NOMO-1 treated with DMSO at 0.1 percent for 48 hours (cell line): ENCODE results near the gene WNT9B.
"Not testable (repeated sequence)": the region's sequence is repeated elsewhere in the genome, so short reads cannot be mapped to it uniquely, and the experiment has no call there.

Experiments
- DNase-seq: peaks from one replicate; lab custom pipeline; 2025; ENCODE audit not compliant: unreplicated experiment; lab: John Stamatoyannopoulos, UW

The WNT9B gene

DNA sequence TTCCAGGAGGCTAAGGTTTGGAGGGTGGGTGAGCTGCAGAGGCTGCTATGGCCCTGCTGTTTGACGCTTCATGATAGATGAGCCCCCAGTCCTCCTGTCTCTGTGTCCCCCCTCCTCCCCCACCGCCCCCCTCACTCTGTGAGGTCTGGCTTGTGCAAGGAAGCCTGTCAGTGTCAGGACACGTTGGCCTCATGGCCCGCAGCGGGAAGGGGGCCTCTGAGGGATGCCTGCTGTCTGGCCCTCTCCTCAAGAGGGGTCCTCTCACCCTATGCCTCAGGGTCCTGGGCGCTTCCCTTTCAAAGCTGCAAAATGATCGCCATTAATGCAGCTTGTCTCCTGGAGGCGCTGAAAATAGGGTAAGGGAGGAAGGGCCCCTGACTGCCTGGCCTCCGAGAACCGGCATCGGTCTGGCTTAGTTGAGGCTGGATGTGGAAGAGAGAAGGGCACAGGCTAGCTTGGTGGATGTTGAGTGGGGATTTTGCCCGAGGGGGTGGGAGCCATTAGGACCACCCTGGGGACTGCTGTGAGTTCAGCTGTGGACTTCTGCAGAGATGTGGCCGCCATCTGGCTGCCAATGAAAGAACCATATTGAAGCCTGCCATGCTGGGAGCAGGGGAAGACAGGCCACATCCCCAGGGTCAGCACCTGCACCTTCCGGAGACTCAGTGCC, 56.8 kb downstream of the WNT9B start:
- no peak for DNase-seq

DNA sequence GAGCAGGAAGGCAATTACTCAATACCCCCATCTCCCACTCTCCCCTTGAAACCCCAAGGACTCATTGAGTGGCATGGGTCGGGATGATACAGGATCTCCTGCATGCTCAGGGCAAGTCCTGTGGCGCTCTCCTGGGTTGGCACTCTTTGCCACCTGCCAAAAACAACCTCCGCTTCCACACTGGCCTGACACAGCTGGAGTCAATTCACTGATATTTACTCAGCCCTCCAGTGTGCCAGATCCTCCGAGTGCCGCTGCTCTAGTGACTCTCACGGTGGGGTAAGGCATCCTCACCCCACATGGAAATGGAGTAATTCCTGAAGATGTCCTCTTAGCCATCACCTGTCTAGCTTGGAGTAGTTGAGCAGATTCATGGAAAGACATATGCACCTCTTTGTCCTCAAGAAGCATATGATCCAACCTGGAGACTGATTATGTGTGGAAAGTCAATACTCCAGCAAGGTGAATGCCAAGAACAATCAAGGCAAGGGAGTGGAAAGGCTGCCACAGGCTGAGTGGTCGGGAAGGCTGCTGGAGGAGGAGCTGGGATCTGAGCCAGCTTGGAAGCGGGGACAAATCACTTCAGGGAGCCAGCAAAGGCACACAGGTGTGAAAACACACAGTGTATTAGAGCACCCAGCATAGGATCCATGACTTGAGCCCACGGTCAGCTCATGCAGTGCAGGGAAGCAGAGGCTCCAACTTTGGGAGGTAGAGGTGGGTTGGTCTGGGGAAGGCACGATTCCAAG, 59.0 kb downstream of the WNT9B start:
- no peak for DNase-seq

DNA sequence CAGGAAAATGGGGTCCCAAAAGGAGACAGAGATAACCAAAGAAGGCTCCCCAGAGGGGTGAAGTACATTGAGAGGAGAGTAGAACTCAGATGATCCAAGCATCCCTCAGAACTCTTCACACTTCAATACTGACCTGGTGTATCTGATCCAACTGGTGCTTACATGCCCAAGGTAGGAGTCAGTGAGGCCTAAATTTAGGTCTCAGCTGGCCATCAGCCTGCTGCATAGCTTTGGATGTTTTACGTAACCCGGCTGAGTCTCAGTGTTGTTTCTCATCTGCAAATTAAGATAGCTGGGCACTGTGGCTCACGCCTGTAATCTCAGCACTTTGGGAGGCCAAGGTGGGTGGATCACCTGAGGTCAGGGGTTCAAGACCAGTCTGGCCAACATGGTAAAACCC, 59.9 kb downstream of the WNT9B start:
- no peak for DNase-seq

DNA sequence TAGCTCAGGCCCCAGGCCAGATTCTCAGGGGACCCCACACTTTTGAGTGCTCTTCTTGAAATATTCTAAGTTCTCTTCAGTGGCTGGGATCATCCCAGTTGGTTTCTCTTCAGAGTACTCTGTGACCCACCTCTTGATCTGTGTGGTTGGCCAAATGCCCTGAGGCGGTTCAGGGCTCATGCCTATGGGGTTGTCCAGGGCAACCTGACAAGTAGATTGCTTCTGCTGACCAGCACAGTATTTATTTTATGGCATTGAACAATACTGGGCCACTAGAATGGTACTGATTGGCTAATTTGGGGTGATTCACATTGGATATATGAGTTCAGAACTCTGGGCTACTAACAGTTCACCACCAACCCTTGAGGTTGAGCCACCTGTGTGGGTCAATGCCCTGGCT, 64.2 kb downstream of the WNT9B start:
- DNase-seq = no peak

DNA sequence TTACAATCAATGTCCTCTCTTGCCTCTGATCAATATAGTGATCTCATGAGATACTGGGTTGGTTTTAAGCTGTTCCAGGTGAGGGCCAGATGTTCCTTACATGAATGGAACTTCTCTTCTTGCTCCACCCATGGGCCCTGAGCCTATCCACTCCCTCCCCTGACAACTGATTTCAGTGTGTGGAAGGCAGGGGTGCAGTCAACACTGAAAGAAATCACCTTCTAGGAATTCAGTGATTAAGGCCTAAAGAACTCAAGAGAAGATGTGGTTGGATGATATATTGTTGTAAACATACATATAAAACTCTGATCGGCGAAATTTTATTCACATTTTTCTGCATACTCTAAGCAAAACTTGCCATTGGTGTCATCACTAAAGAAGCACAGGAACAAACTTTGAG, 64.8 kb downstream of the WNT9B start:
- DNase-seq = no peak

DNA sequence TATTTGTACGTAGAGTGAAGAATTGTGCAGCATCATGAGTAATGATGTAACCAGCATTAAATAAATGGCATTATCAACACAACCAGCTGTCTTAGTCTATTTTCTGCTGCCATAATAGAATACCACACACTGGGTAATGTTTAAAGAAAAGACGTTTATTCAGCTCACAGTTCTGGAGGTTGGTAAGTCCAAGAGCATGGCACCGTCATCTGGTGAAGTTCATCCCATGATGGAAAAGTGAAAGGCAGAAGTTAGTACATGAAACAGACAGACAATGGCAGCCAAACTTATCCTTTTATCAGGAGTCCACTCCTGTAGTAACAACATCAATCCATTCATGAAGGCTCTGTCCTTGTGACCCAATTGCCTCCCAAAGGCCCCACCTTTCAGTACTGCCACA, 65.2 kb downstream of the WNT9B start:
- DNase-seq = no peak

DNA sequence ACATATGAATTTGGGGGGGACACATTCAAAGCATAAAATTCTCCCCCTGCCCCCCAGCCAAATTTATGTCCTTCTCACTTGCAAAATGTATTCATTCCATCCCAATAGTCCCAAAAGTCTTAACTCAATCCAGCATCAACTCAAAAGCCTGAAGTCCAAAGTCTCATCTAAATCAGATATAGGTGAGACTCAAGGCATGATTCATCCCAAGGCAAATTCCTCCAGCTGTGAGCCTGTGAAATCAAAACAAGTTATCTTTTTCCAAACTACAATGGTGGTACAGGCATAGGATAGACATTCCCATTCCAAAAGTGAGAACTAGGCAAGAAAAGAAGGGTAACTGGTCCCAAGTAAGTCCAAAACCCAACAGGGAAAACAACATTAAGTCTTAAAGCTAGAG, 65.7 kb downstream of the WNT9B start:
- DNase-seq = no peak

DNA sequence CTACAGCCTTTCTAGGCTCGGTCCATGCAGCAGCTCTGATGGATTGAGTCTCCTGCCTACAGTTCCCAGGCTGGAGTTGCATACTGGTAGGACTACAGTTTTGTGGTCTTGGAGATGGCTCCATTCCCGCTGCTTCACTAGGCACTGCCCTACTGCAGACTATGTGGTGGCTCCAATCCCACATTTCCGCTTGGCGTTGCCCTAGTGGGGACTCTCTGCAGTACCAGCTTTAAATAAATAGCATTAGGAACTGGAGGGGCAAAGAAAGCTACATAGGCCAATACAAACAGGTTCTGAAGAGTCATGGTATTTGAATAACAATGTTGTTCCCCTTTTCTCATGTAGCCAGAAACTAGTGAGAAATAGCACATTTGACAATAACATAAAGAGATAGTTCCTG, 66.1 kb downstream of the WNT9B start:
- DNase-seq = no peak

DNA sequence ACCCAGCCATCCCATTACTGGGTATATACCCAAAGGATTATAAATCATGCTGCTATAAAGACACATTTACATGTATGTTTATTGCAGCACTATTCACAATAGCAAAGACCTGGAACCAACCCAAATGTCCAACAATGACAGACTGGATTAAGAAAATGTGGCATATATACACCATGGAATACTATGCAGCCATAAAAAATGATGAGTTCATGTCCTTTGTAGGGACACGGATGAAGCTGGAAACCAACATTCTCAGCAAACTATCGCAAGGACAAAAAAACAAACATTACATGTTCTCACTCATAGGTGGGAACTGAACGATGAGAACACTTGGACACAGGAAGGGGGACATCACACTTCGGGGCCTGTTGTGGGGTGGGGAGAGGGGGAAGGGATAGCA, 70.6 kb downstream of the WNT9B start:
- not testable (repeated sequence) for DNase-seq

DNA sequence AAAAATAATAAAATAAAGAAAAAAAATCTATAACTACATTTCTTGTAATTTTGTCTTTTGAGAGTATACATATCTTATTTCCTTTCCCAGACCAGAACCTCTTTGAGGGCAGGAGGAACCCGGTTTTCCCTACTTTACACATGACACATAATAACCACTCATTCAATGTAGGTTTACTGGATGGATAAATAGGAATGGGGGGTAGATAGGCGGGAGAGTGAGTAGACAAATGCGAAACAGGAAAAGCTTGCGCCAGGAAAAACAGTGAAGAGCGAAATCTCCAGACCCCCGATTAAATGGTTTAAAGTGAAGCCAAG, 71.1 kb downstream of the WNT9B start:
- DNase-seq = no peak

DNA sequence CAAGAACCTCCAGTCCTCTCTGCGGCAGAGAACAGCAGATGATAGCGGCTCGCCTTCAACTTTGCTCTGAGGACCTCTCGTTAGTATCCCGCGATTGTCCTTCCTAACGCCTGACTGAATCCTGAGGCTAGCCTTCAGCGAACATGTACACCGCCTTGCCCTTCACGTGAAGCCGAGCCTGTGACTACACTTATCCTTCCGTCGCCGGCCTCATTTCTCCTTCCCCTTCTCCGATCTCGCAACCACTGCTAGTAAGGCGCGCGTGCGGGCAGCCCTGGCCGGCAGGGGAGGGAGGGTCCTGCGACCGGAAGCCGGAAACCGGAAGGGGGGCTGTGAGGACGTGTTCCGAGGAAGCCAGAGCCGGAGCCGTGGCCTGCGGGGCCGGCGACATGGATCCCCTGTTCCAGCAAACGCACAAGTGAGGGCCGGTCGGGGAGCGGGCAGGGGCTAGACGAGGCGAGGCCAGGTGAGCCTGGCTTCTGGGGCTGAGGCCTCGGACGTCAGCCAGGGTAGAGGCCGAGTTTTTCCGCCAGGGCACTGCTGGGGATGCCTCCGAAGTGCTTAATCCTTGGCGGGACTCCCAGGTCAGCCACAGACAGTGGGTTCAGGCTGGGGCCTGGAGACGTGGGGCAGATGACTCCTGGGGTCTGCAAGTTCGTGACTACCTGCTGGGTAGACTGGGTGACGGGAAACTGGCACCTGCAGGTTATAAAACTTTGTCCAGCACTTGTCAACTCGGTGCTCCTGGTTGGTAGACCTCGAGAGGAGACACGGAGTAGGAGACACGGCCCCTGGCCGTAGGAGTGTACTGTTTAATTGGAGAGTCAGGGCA, 71.6 kb downstream of the WNT9B start, which contains the start of gene GOSR2:
TSS of gene GOSR2 (plus strand) at position 357 of the 832 bp plus-strand sequence. CDS start at position 390, 33 bp downstream.
- DNase-seq = peak; percentile 90

DNA sequence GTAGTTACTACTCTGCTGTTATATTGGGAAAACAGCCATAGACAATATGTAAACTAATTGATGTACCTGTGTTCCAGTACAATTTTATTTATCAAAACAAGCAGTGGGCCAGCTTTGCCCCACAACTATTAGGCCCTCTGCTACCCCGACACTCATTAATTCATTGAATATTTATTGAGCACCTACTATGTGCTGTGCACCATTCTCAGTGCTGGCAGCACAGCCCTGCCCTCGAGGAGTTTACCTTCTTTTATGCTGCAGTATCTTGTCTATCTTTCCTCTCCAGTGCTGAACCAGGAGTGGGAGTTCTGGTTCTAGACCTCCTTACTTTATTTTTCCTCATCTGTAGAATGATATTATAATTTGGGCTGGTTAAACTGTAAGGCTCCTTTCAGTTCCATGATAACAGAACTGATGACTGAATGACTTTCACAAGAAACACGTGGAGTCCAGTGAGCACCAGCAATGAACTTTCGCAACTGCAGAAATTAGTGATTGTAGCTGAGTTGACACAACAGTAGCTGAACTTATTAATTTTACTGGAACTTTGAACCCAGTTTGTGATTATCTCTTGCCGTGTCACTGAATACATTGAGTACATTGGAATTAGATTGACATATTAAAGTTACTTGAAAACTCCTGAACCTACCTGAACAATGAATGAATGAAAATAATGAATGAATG, 73.9 kb downstream of the WNT9B start:
- DNase-seq = peak; percentile 35

DNA sequence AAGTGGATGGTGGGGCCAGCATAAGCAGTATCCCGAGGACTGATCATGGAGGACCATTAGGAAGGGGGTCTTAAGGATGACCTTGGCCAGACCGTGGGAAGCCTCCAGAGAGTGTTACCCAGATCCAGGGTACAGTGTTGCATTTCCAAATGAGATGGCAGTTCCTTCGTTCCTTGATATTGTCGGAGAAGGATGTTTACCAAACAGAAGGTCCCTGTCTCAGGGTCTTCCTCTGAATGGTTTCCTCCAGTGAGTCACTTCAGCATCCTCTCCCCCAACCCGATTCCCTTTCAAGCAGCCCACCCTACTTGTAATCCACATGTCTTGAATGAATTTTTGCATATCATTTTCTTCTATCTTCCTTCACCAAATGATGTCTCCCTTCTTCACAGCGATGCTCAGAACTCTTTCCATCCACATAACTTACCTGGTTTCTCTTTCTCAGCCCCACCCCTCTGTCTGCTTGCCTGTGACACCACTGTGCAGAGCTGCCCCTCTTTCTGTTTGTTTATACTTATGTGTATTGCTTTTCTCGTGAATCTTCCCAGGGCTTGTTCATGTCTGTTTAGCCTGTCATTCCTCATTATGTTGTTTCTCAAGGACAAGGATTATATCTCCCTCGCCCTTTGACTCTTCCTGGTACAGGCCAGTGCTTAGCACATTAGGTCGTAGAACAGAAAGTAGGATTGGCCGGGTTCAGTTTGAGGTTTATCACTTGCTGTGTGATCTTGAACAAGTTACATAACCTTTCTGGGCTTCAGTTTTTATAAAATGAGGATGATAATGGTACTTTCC, 77.3 kb downstream of the WNT9B start:
- DNase-seq = no peak

DNA sequence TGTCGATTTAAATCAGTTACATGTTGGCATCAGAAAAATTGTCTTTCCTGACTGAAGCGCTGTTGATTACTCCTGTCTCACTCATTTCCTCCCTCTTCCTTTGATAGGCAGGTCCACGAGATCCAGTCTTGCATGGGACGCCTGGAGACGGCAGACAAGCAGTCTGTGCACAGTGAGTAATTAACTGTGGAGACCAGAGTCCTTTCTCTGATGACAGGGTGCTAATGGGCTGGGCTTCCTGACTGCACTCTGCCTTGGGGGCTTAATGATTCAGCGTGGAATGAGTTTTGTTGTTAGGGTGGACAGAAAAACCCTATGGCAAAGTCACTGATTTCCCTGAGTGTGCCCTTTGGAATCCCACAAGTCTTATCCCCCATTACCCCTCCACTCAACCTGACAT, 78.0 kb downstream of the WNT9B start:
- no peak for DNase-seq

DNA sequence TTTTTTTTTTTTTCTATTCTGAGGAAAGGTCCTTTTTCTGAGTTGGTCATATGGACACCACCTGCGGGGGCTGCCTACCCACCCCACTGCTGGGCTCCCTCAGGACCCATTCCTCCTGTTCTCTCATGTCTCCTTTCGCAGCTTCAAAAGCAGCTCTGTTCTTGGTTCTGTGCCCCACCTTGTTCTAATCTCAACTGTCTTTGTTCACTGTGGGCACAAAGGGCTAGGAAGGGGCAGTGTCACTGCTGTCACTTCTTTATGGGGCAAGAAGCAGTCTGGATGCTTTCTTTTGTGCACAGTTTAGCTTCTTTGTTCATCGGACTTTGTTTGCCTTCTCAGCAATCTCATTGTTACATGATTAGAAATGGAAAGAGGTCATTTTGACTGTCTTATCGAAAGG, 78.7 kb downstream of the WNT9B start:
- DNase-seq = no peak

DNA sequence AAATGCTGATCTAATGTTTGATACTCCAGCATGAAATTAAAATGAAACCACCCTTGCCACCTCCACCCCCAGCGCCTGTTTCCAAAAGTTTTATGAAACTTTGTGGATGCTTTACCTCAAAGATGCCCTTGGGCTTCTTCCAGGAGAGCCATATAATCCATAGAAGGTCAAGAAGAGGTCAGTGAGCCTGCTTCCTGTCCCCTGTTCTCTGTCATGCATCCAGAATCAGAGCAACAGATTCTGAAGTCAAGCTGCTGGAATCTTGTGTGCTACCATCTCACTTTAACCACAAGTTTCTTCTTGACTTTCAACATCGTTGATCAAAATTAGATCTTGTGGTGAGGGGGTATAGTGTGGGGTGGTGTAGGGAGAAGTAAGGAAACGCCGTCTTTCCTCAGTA, 80.2 kb downstream of the WNT9B start:
- DNase-seq = no peak

DNA sequence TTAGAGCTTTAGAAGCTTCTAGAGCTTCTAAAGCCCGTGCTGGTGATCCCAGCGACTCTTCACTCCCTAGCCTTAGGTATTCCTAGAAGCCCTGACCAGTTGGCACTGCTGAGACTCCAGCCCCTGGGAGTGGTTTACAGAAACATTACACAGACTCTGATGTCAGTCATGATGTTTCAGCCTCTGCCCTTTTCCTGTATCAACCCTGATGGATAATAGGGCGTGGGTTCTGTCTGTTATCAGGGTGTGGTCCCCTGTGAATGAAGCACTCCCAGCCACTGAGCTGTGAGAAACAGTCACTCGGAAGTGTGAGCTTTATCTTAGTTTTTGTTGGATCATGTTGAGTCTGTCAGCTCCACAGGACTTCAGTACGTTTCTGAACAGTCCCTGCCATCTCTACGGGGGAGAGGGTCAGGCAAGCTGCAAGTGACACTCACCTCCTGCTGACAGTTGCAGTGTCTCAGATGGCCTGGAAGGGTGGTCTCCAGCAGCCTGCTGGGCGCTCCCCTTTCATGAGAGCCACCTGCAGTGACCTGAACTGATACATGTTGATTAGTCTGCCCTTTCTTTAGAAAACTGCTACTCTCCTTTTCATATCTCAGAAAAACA, 84.4 kb downstream of the WNT9B start:
- no peak for DNase-seq
